ENCODE data around the gene P3R3URF.

The P3R3URF gene

GRCh38 chr1:46171351-46171750 is 4.9 kb downstream of the P3R3URF start:
- DNase-seq = no peak

- no peak for DNase-seq
Measured at GRCh38 chr1:46169811-46170454, 6.4 kb downstream of the P3R3URF start.

- DNase-seq = no peak
Measured at GRCh38 chr1:46168477-46168876, 7.8 kb downstream of the P3R3URF start.

- peak; percentile 14 for DNase-seq
Measured at GRCh38 chr1:46166521-46167462, 9.5 kb downstream of the P3R3URF start.

- no peak for DNase-seq
Measured at GRCh38 chr1:46160212-46160611, 16.1 kb downstream of the P3R3URF start.

GRCh38 chr1:46159516-46159915 is 16.8 kb downstream of the P3R3URF start:
- DNase-seq = no peak

- DNase-seq = no peak
Measured at GRCh38 chr1:46158312-46159281, 17.7 kb downstream of the P3R3URF start.

GRCh38 chr1:46157916-46158311 is 18.4 kb downstream of the P3R3URF start:
- no peak for DNase-seq

GRCh38 chr1:46153732-46154131 is 22.6 kb downstream of the P3R3URF start:
- DNase-seq = no peak

- DNase-seq = no peak
Measured at GRCh38 chr1:46153228-46153627, 23.1 kb downstream of the P3R3URF start.

GRCh38 chr1:46152016-46152415 is 24.3 kb downstream of the P3R3URF start:
- DNase-seq = no peak

GRCh38 chr1:46150085-46150484 is 26.2 kb downstream of the P3R3URF start:
- no peak for DNase-seq

- no peak for DNase-seq
Measured at GRCh38 chr1:46148318-46148717, 28.0 kb downstream of the P3R3URF start.

- DNase-seq = no peak
Measured at GRCh38 chr1:46137916-46138315, 38.4 kb downstream of the P3R3URF start.

GRCh38 chr1:46136711-46137110 is 39.6 kb downstream of the P3R3URF start:
- DNase-seq = peak; percentile 18

GRCh38 chr1:46134660-46135331 is 41.5 kb downstream of the P3R3URF start:
- peak; percentile 42 for DNase-seq

- peak; percentile 32 for DNase-seq
Measured at GRCh38 chr1:46133781-46134350, 42.4 kb downstream of the P3R3URF start.

GRCh38 chr1:46133181-46133658 is 43.1 kb downstream of the P3R3URF start:
- DNase-seq = peak; percentile 96

GRCh38 chr1:46132529-46133180 is 43.6 kb downstream of the P3R3URF start, which contains the start of gene PIK3R3:
Gene PIK3R3 (minus strand): TSS chr1:46132629. CDS start chr1:46131952, 677 bp downstream.
- DNase-seq = peak; percentile 100

GRCh38 chr1:46131712-46132528 is 44.4 kb downstream of the P3R3URF start:
- DNase-seq = peak; percentile 64
